ENCODE data around the gene PRKD3. TPM values are rescaled to one million over a fixed set of nuclear protein-coding genes. Genes with fewer than 3 reads are reported as not detected.

Gene PRKD3
- total RNA-seq, 4 donors from 2014 or later: 29.3 to 40.3 (median 38.3) TPM

DNA sequence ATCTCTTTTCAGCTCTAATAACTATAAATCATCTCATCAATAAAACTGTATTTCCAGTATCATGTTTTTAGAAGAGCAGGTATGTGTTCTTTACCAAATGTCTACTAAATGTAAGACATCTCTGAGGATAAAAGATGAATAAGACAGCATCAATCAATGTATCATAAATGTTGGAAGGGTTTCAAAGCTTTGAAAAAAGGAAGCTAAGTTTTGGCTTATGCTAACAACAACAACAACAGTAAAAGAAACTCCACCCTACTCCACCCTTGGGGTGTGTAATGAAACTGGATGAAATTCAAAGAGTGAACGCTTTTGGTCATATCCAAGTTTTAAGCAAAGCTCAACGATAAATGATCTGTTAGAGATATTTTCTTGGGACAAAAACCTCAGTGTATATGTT, 17.1 kb downstream of the PRKD3 start:
- Histone ChIP-seq H3K4me3 (no peak overlapping the region), H3K4me1 (peaks cover 3 to 53% (median 11%) of the 10 kb centered on the region in 3 donors), H3K9me3 (no peaks in the 10 kb centered on the region), H3K27me3 (no peaks in the 10 kb centered on the region), H3K36me3 (no peaks in the 10 kb centered on the region), H3K27ac (no peak overlapping the region)
- TF ChIP-seq POLR2AphosphoS5 (IDR thresholded peaks at IDR 0.05): no peak
- TF ChIP-seq EP300 (IDR thresholded peaks at IDR 0.05): no peak
- TF ChIP-seq POLR2A (IDR thresholded peaks at IDR 0.05): no peak
- TF ChIP-seq CTCF (IDR thresholded peaks at IDR 0.05): no peak
- no peak for ATAC-seq
- WGBS, 2 donors (ENCODE audit: low coverage in 1 of 2): 55 to 83% methylated on average over 2 of the region's 2 CpGs

GRCh38 chr2:37306024-37306423, 18.6 kb downstream of the PRKD3 start:
- Histone ChIP-seq H3K27me3 (no peaks in the 10 kb centered on the region), H3K9me3 (no peaks in the 10 kb centered on the region), H3K4me1 (peaks cover 2 to 51% (median 3%) of the 10 kb centered on the region in 3 donors), H3K36me3 (no peaks in the 10 kb centered on the region), H3K27ac (no peak overlapping the region), H3K4me3 (no peak overlapping the region)
- ATAC-seq: no peak
- 60 to 69% methylated on average over 2 to 3 of the region's 3 CpGs for WGBS, 2 donors (ENCODE audit: low coverage in 1 of 2)
- TF ChIP-seq CTCF (IDR thresholded peaks at IDR 0.05): no peak
- TF ChIP-seq POLR2AphosphoS5 (IDR thresholded peaks at IDR 0.05): no peak
- no peak for TF ChIP-seq POLR2A (IDR thresholded peaks at IDR 0.05)

DNA sequence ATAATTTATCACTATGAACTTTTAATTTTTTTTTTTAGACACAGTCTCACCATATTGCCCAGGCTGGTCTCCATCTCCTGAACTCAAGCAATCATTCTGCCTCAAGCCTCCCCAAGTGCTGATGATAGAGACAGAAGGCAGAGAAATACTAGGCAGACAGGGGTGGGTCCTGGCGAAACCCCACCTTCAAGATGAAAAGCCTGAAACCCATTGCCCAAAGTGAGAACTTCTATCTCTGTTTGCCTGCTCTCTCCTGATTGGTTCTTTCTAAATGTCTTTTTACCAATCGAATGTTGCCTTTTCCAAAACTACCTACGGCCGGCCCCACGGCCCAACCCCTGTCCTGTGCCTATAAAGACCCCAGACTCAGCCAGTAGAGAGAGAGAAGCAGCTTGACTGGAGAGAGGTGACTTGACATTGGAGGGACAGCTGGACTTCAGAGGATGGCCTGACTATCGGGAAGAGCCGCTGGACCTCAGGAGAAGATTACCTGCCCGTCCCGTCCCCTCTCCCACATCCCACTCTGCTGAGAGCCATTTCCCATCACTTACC, 21.9 kb downstream of the PRKD3 start:
- no peak for TF ChIP-seq POLR2A (IDR thresholded peaks at IDR 0.05)
- no peak for TF ChIP-seq CTCF (IDR thresholded peaks at IDR 0.05)
- no peak for TF ChIP-seq EP300 (IDR thresholded peaks at IDR 0.05)
- Histone ChIP-seq H3K27ac (no peak overlapping the region), H3K4me1 (peaks cover 0 to 44% (median 3%) of the 10 kb centered on the region in 3 donors), H3K4me3 (no peak overlapping the region), H3K27me3 (no peaks in the 10 kb centered on the region), H3K36me3 (no peaks in the 10 kb centered on the region), H3K9me3 (no peaks in the 10 kb centered on the region)
- 92 to 100% methylated on average over 1 to 5 of the region's 9 CpGs for WGBS, 2 donors (ENCODE audit: low coverage in 1 of 2)
- no peak for ATAC-seq

DNA sequence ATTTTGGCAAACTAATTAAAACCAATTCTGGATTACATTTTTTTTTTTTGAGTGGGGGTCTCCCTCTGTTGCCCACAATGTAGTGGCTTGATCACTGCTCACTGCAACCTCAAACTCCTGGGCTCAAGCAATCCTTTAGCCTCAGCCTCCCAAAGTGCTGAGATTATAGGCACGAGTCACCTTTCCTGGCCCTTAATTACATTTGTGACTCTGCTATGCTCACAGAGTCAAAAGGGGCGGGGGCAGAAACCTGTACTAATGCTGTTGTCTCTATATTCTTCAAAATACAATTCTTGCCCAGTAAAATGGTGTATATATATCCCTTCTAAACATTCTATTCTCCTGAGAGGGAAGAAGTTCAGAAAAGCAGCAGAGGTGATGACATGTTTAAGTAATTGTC, 23.2 kb downstream of the PRKD3 start:
- 57 to 65% methylated on average over 2 of the region's 2 CpGs for WGBS, 2 donors (ENCODE audit: low coverage in 1 of 2)
- Histone ChIP-seq H3K4me1 (peaks cover 0 to 31% (median 3%) of the 10 kb centered on the region in 3 donors), H3K9me3 (no peaks in the 10 kb centered on the region), H3K27me3 (no peaks in the 10 kb centered on the region), H3K27ac (no peak overlapping the region), H3K36me3 (no peaks in the 10 kb centered on the region), H3K4me3 (no peak overlapping the region)
- ATAC-seq: no peak
- TF ChIP-seq CTCF (IDR thresholded peaks at IDR 0.05) (no peak), EP300 (IDR thresholded peaks at IDR 0.05) (no peak), POLR2A (IDR thresholded peaks at IDR 0.05) (no peak), POLR2AphosphoS5 (IDR thresholded peaks at IDR 0.05) (no peak)

DNA sequence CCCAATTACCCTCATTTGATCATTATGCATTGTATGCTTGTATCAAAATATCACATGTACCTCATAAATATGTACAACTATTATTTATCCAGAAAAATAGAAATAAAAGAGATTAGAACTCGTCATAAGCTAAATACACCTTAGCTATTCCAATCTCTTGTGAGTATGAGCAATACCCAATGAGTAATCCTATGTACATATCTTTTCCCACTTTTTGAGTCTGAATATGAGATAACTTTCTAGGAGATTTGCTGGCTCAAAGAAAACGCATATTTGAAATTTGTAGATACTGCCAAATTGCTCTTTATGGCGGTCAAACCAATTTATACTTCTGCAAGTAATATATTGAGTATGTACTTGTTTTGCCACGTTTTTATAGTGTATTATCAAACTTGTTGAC, 24.1 kb downstream of the PRKD3 start:
- ATAC-seq: no peak
- 92 to 95% methylated on average over 4 of the region's 4 CpGs for WGBS, 2 donors (ENCODE audit: low coverage in 1 of 2)
- peaks cover 0 to 22% (median 3%) of the 10 kb centered on the region in 3 donors for H3K4me1 ChIP-seq
- H3K9me3 ChIP-seq: no peaks in the 10 kb centered on the region
- TF ChIP-seq EP300 (IDR thresholded peaks at IDR 0.05) (no peak), POLR2A (IDR thresholded peaks at IDR 0.05) (no peak), CTCF (IDR thresholded peaks at IDR 0.05) (no peak), POLR2AphosphoS5 (IDR thresholded peaks at IDR 0.05) (no peak)
- no peak overlapping the region for H3K4me3 ChIP-seq
- no peaks in the 10 kb centered on the region for H3K36me3 ChIP-seq
- H3K27me3 ChIP-seq: no peaks in the 10 kb centered on the region
- no peak overlapping the region for H3K27ac ChIP-seq

Measured in gastroesophageal sphincter (tissue), 4 donors.